ENCODE measurements around the gene HERC4.

GRCh38 chr10:68108653-68109052 lies 33.6 kb upstream of the HERC4 start:
- TF ChIP-seq SP1 (IDR thresholded peaks at IDR 0.05) (no peak), JUND (IDR thresholded peaks at IDR 0.05) (no peak), CTCF (IDR thresholded peaks at IDR 0.05; ENCODE audit: low read depth, low read length, missing input control) (no peak), RAD21 (IDR thresholded peaks at IDR 0.05) (no peak), YY1 (IDR thresholded peaks at IDR 0.05) (no peak)
